Measurements from ENCODE around the gene CALB2. TPM values are rescaled to one million over a fixed set of nuclear protein-coding genes. Genes with fewer than 3 reads are reported as not detected.

CALB2 gene
- total RNA-seq, 1 experiment from 2014 or later: 5.5 TPM

- RAD21 ChIA-PET (ENCODE audit: low non-redundant PET in 1 of 2, low total read pairs in 2 of 2, uncharacterized antibody in 2 of 2, unreplicated experiment in 2 of 2): no interaction called here
- POLR2A ChIA-PET: no interaction called here
- Histone ChIP-seq H3K4me1 (ENCODE audit: control insufficient read depth in 1 of 2, insufficient read depth in 2 of 2, low read length in 2 of 2) (peaks cover 4 to 14% of the 10 kb centered on the region in 2 experiments; a peak in 3 of 4 replicates), H3K9me3 (ENCODE audit: control insufficient read depth in 1 of 2, insufficient read depth in 1 of 2, low read depth in 1 of 2, low read length in 2 of 2) (peaks cover 0 to 7% of the 10 kb centered on the region in 2 experiments; a peak in 1 of 4 replicates), H3K9ac (ENCODE audit: low read length) (no peak overlapping the region), H2AFZ (ENCODE audit: low read depth, low read length, poor library complexity, severe bottlenecking) (no peak overlapping the region), H3K4me3 (replicated peaks in 1 of 2; ENCODE audit: low read depth in 1 of 2, low read length in 2 of 2) (no peak overlapping the region), H3K27me3 (ENCODE audit: insufficient read depth, low read length) (no peaks in the 10 kb centered on the region), H4K20me1 (ENCODE audit: insufficient read depth) (no peaks in the 10 kb centered on the region), H3K4me2 (ENCODE audit: low read length) (no peak overlapping the region), H3K9me2 (ENCODE audit: insufficient read depth) (no peaks in the 10 kb centered on the region), H3K79me2 (ENCODE audit: insufficient read depth, low read length) (no peaks in the 10 kb centered on the region), H3K36me3 (ENCODE audit: control insufficient read depth in 1 of 2, insufficient read depth in 2 of 2, low read length in 2 of 2) (no peaks in the 10 kb centered on the region), H3K27ac (ENCODE audit: low read depth, low read length) (no peak overlapping the region)
- intact Hi-C loops (cut with micrococcal nuclease): no loop called here
- no TSS peak for BruUV-seq (replicated peaks)
- no peak for TF ChIP-seq JUND (IDR thresholded peaks at IDR 0.05)
- TF ChIP-seq FOSL1 (IDR thresholded peaks at IDR 0.05; ENCODE audit: low read depth): no peak
- no peak for TF ChIP-seq YY1 (IDR thresholded peaks at IDR 0.05; ENCODE audit: extremely low read depth, insufficient replicate concordance, low read depth, low read length)
- no peak for TF ChIP-seq CEBPB (IDR thresholded peaks at IDR 0.05; ENCODE audit: low read depth)
- no peak for TF ChIP-seq POLR2AphosphoS5 (IDR thresholded peaks at IDR 0.05; ENCODE audit: low read depth, low read length)
- DNase-seq (ENCODE audit: low read depth, low spot score) (no peak), ATAC-seq (no peak)
- CTCF ChIA-PET: no interaction called here
These were observed 72.2 kb downstream of the CALB2 start for GRCh38 chr16:71430744-71431143.

- H3K27me3 ChIP-seq (ENCODE audit: insufficient read depth, low read length): no peaks in the 10 kb centered on the region
- H3K9me3 ChIP-seq (ENCODE audit: control insufficient read depth in 1 of 2, insufficient read depth in 1 of 2, low read depth in 1 of 2, low read length in 2 of 2): peaks cover 0 to 7% of the 10 kb centered on the region in 2 experiments; a peak in 1 of 4 replicates
- H3K27ac ChIP-seq (ENCODE audit: low read depth, low read length): no peak overlapping the region
- H2AFZ ChIP-seq (ENCODE audit: low read depth, low read length, poor library complexity, severe bottlenecking): no peak overlapping the region
- no peaks in the 10 kb centered on the region for H3K36me3 ChIP-seq (ENCODE audit: control insufficient read depth in 1 of 2, insufficient read depth in 2 of 2, low read length in 2 of 2)
- no peak overlapping the region for H3K4me3 ChIP-seq (replicated peaks in 1 of 2; ENCODE audit: low read depth in 1 of 2, low read length in 2 of 2)
- H3K4me1 ChIP-seq (ENCODE audit: control insufficient read depth in 1 of 2, insufficient read depth in 2 of 2, low read length in 2 of 2): peaks cover 4 to 11% of the 10 kb centered on the region in 2 experiments; a peak in 3 of 4 replicates
- H3K4me2 ChIP-seq (ENCODE audit: low read length): no peak overlapping the region
- ChIA-PET CTCF (no interaction called here), RAD21 (ENCODE audit: low non-redundant PET in 1 of 2, low total read pairs in 2 of 2, uncharacterized antibody in 2 of 2, unreplicated experiment in 2 of 2) (no interaction called here), POLR2A (no interaction called here)
- intact Hi-C loops (cut with micrococcal nuclease): no loop called here
- no peaks in the 10 kb centered on the region for H4K20me1 ChIP-seq (ENCODE audit: insufficient read depth)
- DNase-seq (ENCODE audit: low read depth, low spot score) (no peak), ATAC-seq (no peak)
- no peaks in the 10 kb centered on the region for H3K79me2 ChIP-seq (ENCODE audit: insufficient read depth, low read length)
- no peak overlapping the region for H3K9ac ChIP-seq (ENCODE audit: low read length)
- BruUV-seq (replicated peaks): no TSS peak
- no peaks in the 10 kb centered on the region for H3K9me2 ChIP-seq (ENCODE audit: insufficient read depth)
- TF ChIP-seq RAD21 (IDR thresholded peaks at IDR 0.05; ENCODE audit: low read depth) (no peak), YY1 (IDR thresholded peaks at IDR 0.05; ENCODE audit: extremely low read depth, insufficient replicate concordance, low read depth, low read length) (no peak), CBX3 (IDR thresholded peaks at IDR 0.05; ENCODE audit: low read depth) (no peak), POLR2AphosphoS5 (IDR thresholded peaks at IDR 0.05; ENCODE audit: low read depth, low read length) (no peak), EGR1 (IDR thresholded peaks at IDR 0.05; ENCODE audit: low read depth) (no peak), FOSL1 (IDR thresholded peaks at IDR 0.05; ENCODE audit: low read depth) (no peak), CEBPB (IDR thresholded peaks at IDR 0.05; ENCODE audit: low read depth) (no peak), ATF3 (IDR thresholded peaks at IDR 0.05) (no peak), POLR2A (IDR thresholded peaks at IDR 0.05; ENCODE audit: borderline replicate concordance, extremely low read depth, insufficient read depth, insufficient read length) (no peak)
- TF ChIP-seq, protein P1, sequence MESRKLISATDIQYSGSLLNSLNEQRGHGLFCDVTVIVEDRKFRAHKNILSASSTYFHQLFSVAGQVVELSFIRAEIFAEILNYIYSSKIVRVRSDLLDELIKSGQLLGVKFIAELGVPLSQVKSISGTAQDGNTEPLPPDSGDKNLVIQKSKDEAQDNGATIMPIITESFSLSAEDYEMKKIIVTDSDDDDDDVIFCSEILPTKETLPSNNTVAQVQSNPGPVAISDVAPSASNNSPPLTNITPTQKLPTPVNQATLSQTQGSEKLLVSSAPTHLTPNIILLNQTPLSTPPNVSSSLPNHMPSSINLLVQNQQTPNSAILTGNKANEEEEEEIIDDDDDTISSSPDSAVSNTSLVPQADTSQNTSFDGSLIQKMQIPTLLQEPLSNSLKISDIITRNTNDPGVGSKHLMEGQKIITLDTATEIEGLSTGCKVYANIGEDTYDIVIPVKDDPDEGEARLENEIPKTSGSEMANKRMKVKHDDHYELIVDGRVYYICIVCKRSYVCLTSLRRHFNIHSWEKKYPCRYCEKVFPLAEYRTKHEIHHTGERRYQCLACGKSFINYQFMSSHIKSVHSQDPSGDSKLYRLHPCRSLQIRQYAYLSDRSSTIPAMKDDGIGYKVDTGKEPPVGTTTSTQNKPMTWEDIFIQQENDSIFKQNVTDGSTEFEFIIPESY (IDR thresholded peaks at IDR 0.05; ENCODE audit: extremely low read depth, insufficient replicate concordance, low read length): no peak
These were observed 72.7 kb downstream of the CALB2 start for GRCh38 chr16:71431176-71431575.
